GM19240 (cell line): Measurements from ENCODE around the gene PARD6G.

Source experiments
- DNase-seq: peaks from one replicate; pipeline ENCODE4 v3.0.0; 2011; ENCODE audit warnings: low spot score; ENCODE audit not compliant: insufficient read length

The PARD6G gene

GRCh38 chr18:80108739-80109675 lies 138.3 kb downstream of the PARD6G start, which contains the start of gene ADNP2:
ADNP2 (plus strand) TSS chr18:80109262; CDS start chr18:80117543, 8,281 bp downstream.
- peak; percentile 43 for DNase-seq

- DNase-seq = no peak
Observed at GRCh38 chr18:80108121-80108536, 139.2 kb downstream of the PARD6G start.

GRCh38 chr18:80107426-80107825 lies 139.9 kb downstream of the PARD6G start:
- no peak for DNase-seq
